ENCODE data around the gene PRAMEF7. TPM values are rescaled to one million over a fixed set of nuclear protein-coding genes. Genes with fewer than 3 reads are reported as not detected.

The PRAMEF7 gene
- total and polyA plus RNA-seq, 4 donors: 0.20 TPM; not detected in 3

Other genes starting within 250 kb of the PRAMEF7 start
- gene AADACL3, start 200.5 kb upstream of the PRAMEF7 start, total RNA-seq: not detected
- not detected for gene AADACL3, start 200.5 kb upstream of the PRAMEF7 start, polyA plus RNA-seq
- gene CFAP107, start 170.4 kb upstream of the PRAMEF7 start, total RNA-seq: not detected
- not detected for gene CFAP107, start 170.4 kb upstream of the PRAMEF7 start, polyA plus RNA-seq
- gene PRAMEF12, start 142.9 kb upstream of the PRAMEF7 start, total RNA-seq: not detected
- not detected for gene PRAMEF12, start 142.9 kb upstream of the PRAMEF7 start, polyA plus RNA-seq
- not detected for gene PRAMEF1, start 125.2 kb upstream of the PRAMEF7 start, total RNA-seq
- gene PRAMEF1, start 125.2 kb upstream of the PRAMEF7 start, polyA plus RNA-seq: not detected
- not detected for gene PRAMEF11, start 85.2 kb upstream of the PRAMEF7 start, total RNA-seq
- not detected for gene PRAMEF11, start 85.2 kb upstream of the PRAMEF7 start, polyA plus RNA-seq
- not detected for gene HNRNPCL1, start 67.9 kb upstream of the PRAMEF7 start, total RNA-seq
- gene HNRNPCL1, start 67.9 kb upstream of the PRAMEF7 start, polyA plus RNA-seq: not detected
- not detected for gene PRAMEF2, start 59.5 kb upstream of the PRAMEF7 start, total RNA-seq
- not detected for gene PRAMEF2, start 59.5 kb upstream of the PRAMEF7 start, polyA plus RNA-seq
- not detected for gene PRAMEF4, start 30.4 kb upstream of the PRAMEF7 start, total RNA-seq
- not detected for gene PRAMEF4, start 30.4 kb upstream of the PRAMEF7 start, polyA plus RNA-seq
- gene PRAMEF10, start 18.3 kb upstream of the PRAMEF7 start, total RNA-seq: not detected
- gene PRAMEF10, start 18.3 kb upstream of the PRAMEF7 start, polyA plus RNA-seq: not detected
- gene PRAMEF6, start 31.0 kb downstream of the PRAMEF7 start, total RNA-seq: not detected
- gene PRAMEF6, start 31.0 kb downstream of the PRAMEF7 start, polyA plus RNA-seq: not detected
- not detected for gene PRAMEF27, start 140.0 kb downstream of the PRAMEF7 start, total RNA-seq
- gene PRAMEF27, start 140.0 kb downstream of the PRAMEF7 start, polyA plus RNA-seq: not detected
- not detected for gene HNRNPCL3, start 144.2 kb downstream of the PRAMEF7 start, total RNA-seq
- not detected for gene HNRNPCL3, start 144.2 kb downstream of the PRAMEF7 start, polyA plus RNA-seq
- gene PRAMEF25, start 154.2 kb downstream of the PRAMEF7 start, total RNA-seq: not detected
- not detected for gene PRAMEF25, start 154.2 kb downstream of the PRAMEF7 start, polyA plus RNA-seq
- not detected for gene HNRNPCL2, start 200.2 kb downstream of the PRAMEF7 start, total RNA-seq
- not detected for gene HNRNPCL2, start 200.2 kb downstream of the PRAMEF7 start, polyA plus RNA-seq
- gene PRAMEF26, start 239.4 kb downstream of the PRAMEF7 start, total RNA-seq: not detected
- gene PRAMEF26, start 239.4 kb downstream of the PRAMEF7 start, polyA plus RNA-seq: not detected
- gene HNRNPCL4, start 249.0 kb downstream of the PRAMEF7 start, total RNA-seq: not detected
- not detected for gene HNRNPCL4, start 249.0 kb downstream of the PRAMEF7 start, polyA plus RNA-seq